GM18526 (cell line): Measurements from ENCODE around the gene HSFX2.
"Not testable (repeated sequence)": the region's sequence is repeated elsewhere in the genome, so short reads cannot be mapped to it uniquely, and the experiment has no call there.

Source experiments
- POLR2A ChIP-seq: IDR thresholded peaks from 3 replicates; pipeline ENCODE4 v1.6.1; 2011; ENCODE audit not compliant: insufficient read length; ENCODE audit errors: extremely low read depth

HSFX2 gene

GRCh38 chrX:149607699-149608098 lies 12.6 kb upstream of the HSFX2 start:
- no peak for TF ChIP-seq POLR2A

- TF ChIP-seq POLR2A: not testable (repeated sequence)
Observed at GRCh38 chrX:149587359-149587758, 7.8 kb downstream of the HSFX2 start, which contains the start of gene MAGEA9B. MAGEA9B (minus strand) TSS chrX:149587459; CDS start chrX:149583179, 4,280 bp downstream.

GRCh38 chrX:149572743-149573142 lies 22.4 kb downstream of the HSFX2 start:
- TF ChIP-seq POLR2A: no peak

GRCh38 chrX:149571770-149572169 lies 23.3 kb downstream of the HSFX2 start:
- no peak for TF ChIP-seq POLR2A

- TF ChIP-seq POLR2A: no peak
Observed at GRCh38 chrX:149570668-149571067, 24.4 kb downstream of the HSFX2 start.

GRCh38 chrX:149569770-149570169 lies 25.3 kb downstream of the HSFX2 start:
- TF ChIP-seq POLR2A: no peak

GRCh38 chrX:149568701-149569296 lies 26.3 kb downstream of the HSFX2 start:
- no peak for TF ChIP-seq POLR2A

- TF ChIP-seq POLR2A: no peak
Observed at GRCh38 chrX:149567621-149568417, 27.3 kb downstream of the HSFX2 start.

- TF ChIP-seq POLR2A: no peak
Observed at GRCh38 chrX:149563359-149563758, 31.8 kb downstream of the HSFX2 start.

- not testable (repeated sequence) for TF ChIP-seq POLR2A
Observed at GRCh38 chrX:149549701-149550100, 45.4 kb downstream of the HSFX2 start, which contains the start of gene HSFX3. HSFX3 (minus strand) TSS chrX:149549924; CDS start chrX:149549852, 72 bp downstream.
